Testis (tissue), 2 donors: Measurements from ENCODE around the gene MPZL2.

Source experiments
- CTCF ChIP-seq, 3 experiments: fragments of 450-650 bp in 2 of 3; fragments of 200-600 bp in 1 of 3; sonication (generic) in 1 of 3; IDR thresholded peaks; one replicate each; pipeline ENCODE4 v1.5.1; 2016 to 2019; ENCODE audit warnings: antibody characterized with exemption in 3 of 3, mild to moderate bottlenecking in 2 of 3, moderate library complexity in 1 of 3
- POLR2A ChIP-seq: fragments of 450-650 bp; IDR thresholded peaks from one replicate; pipeline ENCODE4 v1.6.1; 2017; ENCODE audit warnings: antibody characterized with exemption, mild to moderate bottlenecking, moderate library complexity

DNA sequence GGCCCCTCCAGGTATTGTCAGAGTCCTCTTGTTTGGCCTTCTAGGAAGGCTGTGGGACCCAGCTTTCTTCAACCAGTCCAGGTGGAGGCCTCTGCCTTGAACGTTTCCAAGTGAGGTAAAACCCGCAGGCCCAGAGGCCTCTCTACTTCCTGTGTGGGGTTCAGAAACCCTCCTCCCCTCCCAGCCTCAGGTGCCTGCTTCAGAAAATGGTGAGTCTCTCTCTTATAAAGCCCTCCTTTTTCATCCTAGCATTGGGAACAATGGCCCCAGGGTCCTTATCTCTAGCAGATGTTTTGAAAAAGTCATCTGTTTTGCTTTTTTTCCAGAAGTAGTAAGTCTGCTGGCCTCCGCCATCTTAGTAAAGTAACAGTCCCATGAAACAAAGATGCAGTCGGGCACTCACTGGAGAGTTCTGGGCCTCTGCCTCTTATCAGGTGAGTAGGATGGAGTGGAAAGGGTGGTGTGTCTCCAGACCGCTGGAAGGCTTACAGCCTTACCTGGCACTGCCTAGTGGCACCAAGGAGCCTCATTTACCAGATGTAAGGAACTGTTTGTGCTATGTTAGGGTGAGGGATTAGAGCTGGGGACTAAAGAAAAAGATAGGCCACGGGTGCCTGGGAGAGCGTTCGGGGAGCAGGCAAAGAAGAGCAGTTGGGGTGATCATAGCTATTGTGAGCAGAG, 40.6 kb upstream of the MPZL2 start, which contains the start of gene CD3E:
- TF ChIP-seq CTCF (IDR thresholded peaks at IDR 0.05) (no peak), POLR2A (no peak)
